Chondrocyte (in vitro differentiated cells): Measurements from ENCODE around the gene KIF17. TPM values are rescaled to one million over a fixed set of nuclear protein-coding genes. Genes with fewer than 3 reads are reported as not detected.

ENCODE experiments used
- DNase-seq: peaks from one replicate; pipeline ENCODE4 v3.0.0; 2021; ENCODE audit warnings: mixed read lengths, low spot score
- H3K27ac Mint-ChIP-seq: one replicate; pipeline ENCODE4 v1.8.0; 2021; ENCODE audit warnings: mild to moderate bottlenecking, moderate library complexity, mixed read lengths; ENCODE audit not compliant: unreplicated experiment
- H3K27me3 Mint-ChIP-seq: 2 replicates; pipeline ENCODE4 v1.8.0; 2021; ENCODE audit warnings: low read depth, mixed read lengths
- H3K36me3 Mint-ChIP-seq: 2 replicates; pipeline ENCODE4 v1.8.0; 2021; ENCODE audit warnings: low read depth, mixed read lengths
- H3K4me1 Mint-ChIP-seq: 2 replicates; pipeline ENCODE4 v1.8.0; 2021; ENCODE audit warnings: low read depth, mild to moderate bottlenecking, mixed read lengths
- H3K4me3 Mint-ChIP-seq: one replicate; pipeline ENCODE4 v1.8.0; 2021; ENCODE audit warnings: mild to moderate bottlenecking, moderate library complexity, mixed read lengths; ENCODE audit not compliant: unreplicated experiment
- H3K9me3 Mint-ChIP-seq: 2 replicates; pipeline ENCODE4 v1.8.0; 2021; ENCODE audit warnings: low read depth, mixed read lengths
- CTCF ChIP-seq: fragments of 200-600 bp; sonication (generic); IDR thresholded peaks from 2 replicates; pipeline ENCODE4 v1.5.0; 2021; ENCODE audit warnings: antibody characterized with exemption, mild to moderate bottlenecking, moderate library complexity
- total RNA-seq: library from RNA; stranded (reverse); gene quantifications from 3 replicates; pipeline ENCODE4 v1.2.1, GENCODE V29; 2021

KIF17 gene
- total RNA-seq, 1 donor from 2014 or later, result 0.95 TPM

GRCh38 chr1:20621012-20621411 is 96.8 kb downstream of the KIF17 start:
- no peak overlapping the region for H3K27ac Mint-ChIP-seq
- no peak for TF ChIP-seq CTCF
- H3K4me3 Mint-ChIP-seq, result no peak overlapping the region
- no peak for DNase-seq
- H3K27me3 Mint-ChIP-seq, result no peaks in the 10 kb centered on the region
- H3K9me3 Mint-ChIP-seq, result no peaks in the 10 kb centered on the region
- H3K36me3 Mint-ChIP-seq, result no peaks in the 10 kb centered on the region
- peaks cover 7% of the 10 kb centered on the region for H3K4me1 Mint-ChIP-seq

GRCh38 chr1:20619999-20620398 is 97.8 kb downstream of the KIF17 start:
- DNase-seq, result no peak
- H3K4me1 Mint-ChIP-seq, result peaks cover 9% of the 10 kb centered on the region
- no peaks in the 10 kb centered on the region for H3K27me3 Mint-ChIP-seq
- H3K27ac Mint-ChIP-seq, result no peak overlapping the region
- H3K4me3 Mint-ChIP-seq, result no peak overlapping the region
- no peaks in the 10 kb centered on the region for H3K9me3 Mint-ChIP-seq
- H3K36me3 Mint-ChIP-seq, result no peaks in the 10 kb centered on the region
- TF ChIP-seq CTCF, result no peak

GRCh38 chr1:20618550-20618949 is 99.3 kb downstream of the KIF17 start:
- Mint-ChIP-seq H3K27me3 (no peaks in the 10 kb centered on the region), H3K9me3 (no peaks in the 10 kb centered on the region), H3K27ac (no peak overlapping the region), H3K4me1 (peaks cover 19% of the 10 kb centered on the region), H3K4me3 (no peak overlapping the region), H3K36me3 (no peaks in the 10 kb centered on the region)
- TF ChIP-seq CTCF, result no peak
- DNase-seq, result no peak

- Mint-ChIP-seq H3K9me3 (no peaks in the 10 kb centered on the region), H3K27ac (no peak overlapping the region), H3K4me3 (no peak overlapping the region), H3K4me1 (peaks cover 25% of the 10 kb centered on the region), H3K36me3 (no peaks in the 10 kb centered on the region), H3K27me3 (no peaks in the 10 kb centered on the region)
- no peak for DNase-seq
- TF ChIP-seq CTCF, result no peak
Measured at GRCh38 chr1:20616847-20617487, 100.8 kb downstream of the KIF17 start.

- TF ChIP-seq CTCF, result no peak
- Mint-ChIP-seq H3K9me3 (no peaks in the 10 kb centered on the region), H3K4me3 (no peak overlapping the region), H3K36me3 (no peaks in the 10 kb centered on the region), H3K27ac (no peak overlapping the region), H3K4me1 (peaks cover 25% of the 10 kb centered on the region), H3K27me3 (no peaks in the 10 kb centered on the region)
- no peak for DNase-seq
Measured at GRCh38 chr1:20615946-20616846, 101.6 kb downstream of the KIF17 start.
